GM19468 (cell line): ENCODE results near the gene TPPP.

Experiments
- ATAC-seq: cut with Tn5 transposase; IDR thresholded peaks from one replicate; pipeline ENCODE4 v1.9.1; 2021; ENCODE audit warnings: mild to moderate bottlenecking, moderate library complexity, moderate number of reproducible peaks; ENCODE audit not compliant: unreplicated experiment; ENCODE audit errors: extremely low read depth

Gene TPPP

GRCh38 chr5:612498-613424 lies 80.4 kb downstream of the TPPP start:
- ATAC-seq, result no peak

GRCh38 chr5:611731-612486 lies 81.2 kb downstream of the TPPP start, which contains the start of gene CEP72:
CEP72 (plus strand) TSS chr5:612340; CDS start chr5:612362, 22 bp downstream.
- no peak for ATAC-seq

GRCh38 chr5:610744-611730 lies 82.1 kb downstream of the TPPP start:
- no peak for ATAC-seq

- ATAC-seq, result no peak
Observed at GRCh38 chr5:610011-610743, 83.0 kb downstream of the TPPP start.
